Neural cell (in vitro differentiated cells): ENCODE measurements around the gene ECI1. TPM values are rescaled to one million over a fixed set of nuclear protein-coding genes. Genes with fewer than 3 reads are reported as not detected.

ENCODE experiments used
- H2AFZ ChIP-seq: fragments of 200-600, 300-800 bp; sonication (generic), shearing (Covaris generic); 2 replicates; pipeline ENCODE4 v1.6.0; 2014; ENCODE audit warnings: low read depth, mild to moderate bottlenecking, antibody characterized with exemption, low read length, moderate library complexity
- H3F3A ChIP-seq: fragments of 200-600 bp; shearing (Covaris generic); 2 replicates; pipeline ENCODE4 v1.6.1; 2016; ENCODE audit warnings: mild to moderate bottlenecking, moderate library complexity, mixed read lengths, antibody characterized with exemption, low read length; ENCODE audit not compliant: insufficient read depth, poor library complexity, severe bottlenecking
- H3K27ac ChIP-seq: fragments of 200-600, 300-800 bp; sonication (generic), shearing (Covaris generic); 2 replicates; pipeline ENCODE4 v1.5.1; 2014; ENCODE audit warnings: mild to moderate bottlenecking, low read length, moderate library complexity
- H3K27me3 ChIP-seq: fragments of 300-800, 200-600 bp; sonication (generic), shearing (Covaris generic); 2 replicates; pipeline ENCODE4 v1.6.0; 2014; ENCODE audit warnings: mild to moderate bottlenecking, low read depth, low read length, moderate library complexity; ENCODE audit not compliant: insufficient read depth
- H3K36me3 ChIP-seq: fragments of 300-800, 200-600 bp; sonication (generic), shearing (Covaris generic); 2 replicates; pipeline ENCODE4 v1.5.1; 2014; ENCODE audit warnings: mild to moderate bottlenecking, antibody characterized with exemption, low read length, moderate library complexity; ENCODE audit not compliant: insufficient read depth
- H3K4me2 ChIP-seq: fragments of 300-800, 200-600 bp; sonication (generic), shearing (Covaris generic); 2 replicates; pipeline ENCODE4 v1.6.0; 2014; ENCODE audit warnings: mild to moderate bottlenecking, low read length
- H3K4me3 ChIP-seq: fragments of 300-800, 200-600 bp; sonication (generic), shearing (Covaris generic); 2 replicates; pipeline ENCODE4 v1.5.1; 2014; ENCODE audit warnings: mild to moderate bottlenecking, low read length, moderate library complexity
- H3K79me2 ChIP-seq: fragments of 200-600 bp; shearing (Covaris generic); replicated peaks from 2 replicates; pipeline ENCODE4 v1.6.0; 2014; ENCODE audit warnings: mild to moderate bottlenecking, low read length, moderate library complexity; ENCODE audit not compliant: insufficient read depth
- H3K9ac ChIP-seq: fragments of 300-800, 200-600 bp; sonication (generic), shearing (Covaris generic); 2 replicates; pipeline ENCODE4 v1.6.1; 2016; ENCODE audit warnings: mild to moderate bottlenecking, low read length, mixed read lengths
- H3K9me2 ChIP-seq: fragments of 200-600 bp; shearing (Covaris generic); 2 replicates; pipeline ENCODE4 v1.6.1; 2016; ENCODE audit warnings: mild to moderate bottlenecking, low read length, mixed read lengths; ENCODE audit not compliant: insufficient read depth
- H3K9me3 ChIP-seq: fragments of 200-600, 300-800 bp; sonication (generic), shearing (Covaris generic); 2 replicates; pipeline ENCODE4 v1.6.1; 2016; ENCODE audit warnings: mild to moderate bottlenecking, mixed run types, low read length, moderate library complexity, mixed read lengths
- H4K20me1 ChIP-seq: fragments of 200-600 bp; shearing (Covaris generic); 2 replicates; pipeline ENCODE4 v1.6.1; 2016; ENCODE audit warnings: mild to moderate bottlenecking, mixed run types; ENCODE audit not compliant: insufficient read depth
- EP300 ChIP-seq: fragments of 450-650 bp; conservative IDR thresholded peaks from 2 replicates; pipeline ENCODE4 v1.6.1; 2014; ENCODE audit warnings: antibody characterized with exemption, mild to moderate bottlenecking, moderate library complexity; ENCODE audit not compliant: poor library complexity, severe bottlenecking
- EZH2 ChIP-seq: fragments of 200-600, 300-800 bp; shearing (Covaris generic), sonication (generic); IDR thresholded peaks from 2 replicates; pipeline ENCODE4 v1.6.1; 2014; ENCODE audit warnings: antibody characterized with exemption, low read length, borderline replicate concordance, mild to moderate bottlenecking; ENCODE audit not compliant: insufficient read depth, poor library complexity, severe bottlenecking
- MXI1 ChIP-seq: fragments of 450-650 bp; conservative IDR thresholded peaks from 2 replicates; pipeline ENCODE4 v1.6.1; 2014; ENCODE audit warnings: antibody characterized with exemption, mild to moderate bottlenecking; ENCODE audit not compliant: poor library complexity, severe bottlenecking
- POLR2AphosphoS5 ChIP-seq: IDR thresholded peaks from 2 replicates; pipeline ENCODE4 v1.6.1; 2012
- RAD21 ChIP-seq: fragments of 450-650 bp; conservative IDR thresholded peaks from 2 replicates; pipeline ENCODE4 v1.6.1; 2014; ENCODE audit warnings: antibody characterized with exemption, mild to moderate bottlenecking, moderate library complexity
- SMC3 ChIP-seq: fragments of 450-650 bp; conservative IDR thresholded peaks from 2 replicates; pipeline ENCODE4 v1.6.1; 2014; ENCODE audit warnings: antibody characterized with exemption, mild to moderate bottlenecking, moderate library complexity; ENCODE audit not compliant: poor library complexity
- TAF1 ChIP-seq: IDR thresholded peaks from 2 replicates; pipeline ENCODE4 v1.6.1; 2012; ENCODE audit warnings: low read depth
- polyA plus RNA-seq: library from polyadenylated mRNA; depleted of rRNA; stranded (reverse); fragments of >200 nt; gene quantifications from 2 replicates; pipeline ENCODE4 v1.2.3, GENCODE V29; 2014
- TF ChIP-seq, protein P1 (sequence below): IDR thresholded peaks from 2 replicates; pipeline ENCODE4 v1.6.1; 2012; ENCODE audit warnings: borderline replicate concordance
- TF ChIP-seq, protein P2 (sequence below): fragments of 450-650 bp; IDR thresholded peaks from 2 replicates; pipeline ENCODE4 v1.5.1; 2014; ENCODE audit warnings: antibody characterized with exemption, mild to moderate bottlenecking, moderate library complexity; ENCODE audit not compliant: poor library complexity, severe bottlenecking

The ECI1 gene
- polyA plus RNA-seq, 1 donor from 2014 or later = 35.3 TPM

DNA sequence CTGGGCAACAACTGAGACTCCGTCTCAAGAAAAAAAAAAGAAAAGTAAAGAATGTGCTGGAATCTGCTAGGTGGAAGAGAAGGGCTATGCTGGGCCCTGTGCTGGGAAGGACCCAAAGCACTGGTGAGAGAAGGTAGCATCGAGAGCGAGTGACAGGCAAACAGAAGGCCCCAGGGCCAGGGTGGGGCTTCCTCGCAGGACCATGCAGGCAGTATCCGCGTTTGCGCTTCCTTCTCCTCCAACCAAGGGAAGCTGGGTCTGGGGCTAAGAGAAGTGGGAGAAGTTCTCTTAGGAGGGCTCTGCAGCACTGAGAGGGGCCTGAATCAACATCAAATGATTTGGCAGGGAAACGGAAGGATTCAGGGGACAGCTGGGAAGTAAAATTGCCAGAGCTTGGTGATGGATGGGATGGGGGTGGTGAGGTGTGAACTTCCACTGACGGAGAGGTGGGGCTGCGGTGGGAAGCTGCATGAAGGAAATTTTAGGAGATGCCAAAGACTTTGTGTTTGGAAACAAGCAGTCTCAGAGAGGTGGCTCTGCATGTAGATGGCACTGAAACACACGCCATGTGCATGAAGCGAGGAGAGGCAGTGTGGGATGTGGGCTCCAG, 5.2 kb upstream of the ECI1 start:
- peaks cover 9% of the 10 kb centered on the region for H3K36me3 ChIP-seq
- H2AFZ ChIP-seq = no peak overlapping the region
- no peaks in the 10 kb centered on the region for H4K20me1 ChIP-seq
- H3K9ac ChIP-seq = no peak overlapping the region
- no peak overlapping the region for H3K27ac ChIP-seq
- H3K9me3 ChIP-seq = no peaks in the 10 kb centered on the region
- H3K9me2 ChIP-seq = no peaks in the 10 kb centered on the region
- H3K79me2 ChIP-seq = no peaks in the 10 kb centered on the region
- H3K4me2 ChIP-seq = no peak overlapping the region
- H3K4me3 ChIP-seq = no peak overlapping the region
- TF ChIP-seq MXI1 (no peak), RAD21 (no peak), EP300 (no peak), EZH2 (no peak), POLR2AphosphoS5 (no peak), TAF1 (no peak), SMC3 (no peak)
- TF ChIP-seq, protein P1, sequence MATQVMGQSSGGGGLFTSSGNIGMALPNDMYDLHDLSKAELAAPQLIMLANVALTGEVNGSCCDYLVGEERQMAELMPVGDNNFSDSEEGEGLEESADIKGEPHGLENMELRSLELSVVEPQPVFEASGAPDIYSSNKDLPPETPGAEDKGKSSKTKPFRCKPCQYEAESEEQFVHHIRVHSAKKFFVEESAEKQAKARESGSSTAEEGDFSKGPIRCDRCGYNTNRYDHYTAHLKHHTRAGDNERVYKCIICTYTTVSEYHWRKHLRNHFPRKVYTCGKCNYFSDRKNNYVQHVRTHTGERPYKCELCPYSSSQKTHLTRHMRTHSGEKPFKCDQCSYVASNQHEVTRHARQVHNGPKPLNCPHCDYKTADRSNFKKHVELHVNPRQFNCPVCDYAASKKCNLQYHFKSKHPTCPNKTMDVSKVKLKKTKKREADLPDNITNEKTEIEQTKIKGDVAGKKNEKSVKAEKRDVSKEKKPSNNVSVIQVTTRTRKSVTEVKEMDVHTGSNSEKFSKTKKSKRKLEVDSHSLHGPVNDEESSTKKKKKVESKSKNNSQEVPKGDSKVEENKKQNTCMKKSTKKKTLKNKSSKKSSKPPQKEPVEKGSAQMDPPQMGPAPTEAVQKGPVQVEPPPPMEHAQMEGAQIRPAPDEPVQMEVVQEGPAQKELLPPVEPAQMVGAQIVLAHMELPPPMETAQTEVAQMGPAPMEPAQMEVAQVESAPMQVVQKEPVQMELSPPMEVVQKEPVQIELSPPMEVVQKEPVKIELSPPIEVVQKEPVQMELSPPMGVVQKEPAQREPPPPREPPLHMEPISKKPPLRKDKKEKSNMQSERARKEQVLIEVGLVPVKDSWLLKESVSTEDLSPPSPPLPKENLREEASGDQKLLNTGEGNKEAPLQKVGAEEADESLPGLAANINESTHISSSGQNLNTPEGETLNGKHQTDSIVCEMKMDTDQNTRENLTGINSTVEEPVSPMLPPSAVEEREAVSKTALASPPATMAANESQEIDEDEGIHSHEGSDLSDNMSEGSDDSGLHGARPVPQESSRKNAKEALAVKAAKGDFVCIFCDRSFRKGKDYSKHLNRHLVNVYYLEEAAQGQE = no peak
- TF ChIP-seq, protein P2, sequence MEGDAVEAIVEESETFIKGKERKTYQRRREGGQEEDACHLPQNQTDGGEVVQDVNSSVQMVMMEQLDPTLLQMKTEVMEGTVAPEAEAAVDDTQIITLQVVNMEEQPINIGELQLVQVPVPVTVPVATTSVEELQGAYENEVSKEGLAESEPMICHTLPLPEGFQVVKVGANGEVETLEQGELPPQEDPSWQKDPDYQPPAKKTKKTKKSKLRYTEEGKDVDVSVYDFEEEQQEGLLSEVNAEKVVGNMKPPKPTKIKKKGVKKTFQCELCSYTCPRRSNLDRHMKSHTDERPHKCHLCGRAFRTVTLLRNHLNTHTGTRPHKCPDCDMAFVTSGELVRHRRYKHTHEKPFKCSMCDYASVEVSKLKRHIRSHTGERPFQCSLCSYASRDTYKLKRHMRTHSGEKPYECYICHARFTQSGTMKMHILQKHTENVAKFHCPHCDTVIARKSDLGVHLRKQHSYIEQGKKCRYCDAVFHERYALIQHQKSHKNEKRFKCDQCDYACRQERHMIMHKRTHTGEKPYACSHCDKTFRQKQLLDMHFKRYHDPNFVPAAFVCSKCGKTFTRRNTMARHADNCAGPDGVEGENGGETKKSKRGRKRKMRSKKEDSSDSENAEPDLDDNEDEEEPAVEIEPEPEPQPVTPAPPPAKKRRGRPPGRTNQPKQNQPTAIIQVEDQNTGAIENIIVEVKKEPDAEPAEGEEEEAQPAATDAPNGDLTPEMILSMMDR = no peak
- no peaks in the 10 kb centered on the region for H3F3A ChIP-seq
- no peaks in the 10 kb centered on the region for H3K27me3 ChIP-seq

DNA sequence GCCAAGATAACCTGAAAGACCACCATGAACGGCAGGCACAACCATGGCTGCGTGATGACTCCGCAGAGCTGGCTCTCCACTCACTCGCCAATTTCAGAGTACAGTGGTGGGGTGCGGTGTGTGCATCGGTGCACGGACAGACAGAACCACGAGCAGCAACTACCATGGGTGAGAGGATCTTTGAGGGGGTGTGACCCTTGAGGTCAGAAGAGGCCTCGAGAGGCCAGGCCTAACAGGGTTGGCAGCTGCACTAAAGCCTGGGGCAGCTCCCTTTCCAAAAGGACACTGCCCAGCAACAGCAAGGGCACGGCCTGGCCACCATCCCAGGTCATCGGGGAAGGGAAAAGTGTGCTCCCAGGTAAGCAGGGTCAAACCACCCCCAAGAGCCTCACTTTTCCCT, 1.9 kb upstream of the ECI1 start:
- TF ChIP-seq, protein P1 = no peak
- TF ChIP-seq MXI1 (no peak), EP300 (no peak), TAF1 (no peak), RAD21 (no peak), SMC3 (no peak), EZH2 (no peak), POLR2AphosphoS5 (no peak)
- TF ChIP-seq, protein P2 = no peak
- no peaks in the 10 kb centered on the region for H3K9me3 ChIP-seq
- no peaks in the 10 kb centered on the region for H3F3A ChIP-seq
- no peaks in the 10 kb centered on the region for H3K36me3 ChIP-seq
- no peak overlapping the region for H3K27ac ChIP-seq
- no peaks in the 10 kb centered on the region for H3K9me2 ChIP-seq
- peaks cover 4% of the 10 kb centered on the region for H3K79me2 ChIP-seq
- H4K20me1 ChIP-seq = no peaks in the 10 kb centered on the region
- H3K4me3 ChIP-seq = no peak overlapping the region
- no peak overlapping the region for H3K4me2 ChIP-seq
- H3K27me3 ChIP-seq = no peaks in the 10 kb centered on the region
- H3K9ac ChIP-seq = no peak overlapping the region
- no peak overlapping the region for H2AFZ ChIP-seq
